D721Med (cell line): Measurements from ENCODE around the gene POC1A.

Source experiments
- DNase-seq: peaks from one replicate; pipeline ENCODE4 v3.0.0; 2011; ENCODE audit warnings: low spot score; ENCODE audit not compliant: insufficient read length
- FAIRE-seq: peaks from 2 replicates; lab custom pipeline; 2011; peaks lifted over from hg19 to GRCh38; lab: Jason Lieb, UNC
- CTCF ChIP-seq: IDR thresholded peaks from 2 replicates; pipeline ENCODE4 v1.5.1; 2012; ENCODE audit warnings: mild to moderate bottlenecking, control low read depth; ENCODE audit not compliant: insufficient read depth; ENCODE audit errors: missing control alignments

Gene POC1A

GRCh38 chr3:52140769-52141168, 13.5 kb downstream of the POC1A start:
- no peak for DNase-seq
- no peak for TF ChIP-seq CTCF
- FAIRE-seq, result no peak

GRCh38 chr3:52140000-52140399, 14.2 kb downstream of the POC1A start:
- TF ChIP-seq CTCF, result no peak
- FAIRE-seq, result no peak
- DNase-seq, result no peak

- no peak for TF ChIP-seq CTCF
- FAIRE-seq (no peak), DNase-seq (no peak)
Measured at GRCh38 chr3:52137311-52137710, 16.9 kb downstream of the POC1A start.

GRCh38 chr3:52136513-52136912, 17.7 kb downstream of the POC1A start:
- DNase-seq, result no peak
- no peak for TF ChIP-seq CTCF
- no peak for FAIRE-seq

GRCh38 chr3:52135332-52135731, 18.9 kb downstream of the POC1A start:
- no peak for TF ChIP-seq CTCF
- FAIRE-seq (no peak), DNase-seq (no peak)

GRCh38 chr3:52134761-52135160, 19.5 kb downstream of the POC1A start:
- FAIRE-seq (no peak), DNase-seq (no peak)
- no peak for TF ChIP-seq CTCF

GRCh38 chr3:52132930-52133329, 21.3 kb downstream of the POC1A start:
- FAIRE-seq, result no peak
- DNase-seq, result no peak
- TF ChIP-seq CTCF, result no peak
